Activated T-cell treated with anti-CD3 and anti-CD28 coated beads, Interleukin-2, amount 50 U/mL, for 48 hours (primary cell): ENCODE measurements around the gene ADNP.
"Not testable (repeated sequence)": the region's sequence is repeated elsewhere in the genome, so short reads cannot be mapped to it uniquely, and the experiment has no call there.

Experiments used
- DNase-seq, 2 experiments: peaks; one replicate each; pipeline ENCODE4 v3.0.0-alpha.2; 2020

Gene ADNP

GRCh38 chr20:50898475-50898874, 32.8 kb downstream of the ADNP start:
- DNase-seq: no peak

GRCh38 chr20:50895111-50895830, 36.0 kb downstream of the ADNP start:
- no peak for DNase-seq

DNA sequence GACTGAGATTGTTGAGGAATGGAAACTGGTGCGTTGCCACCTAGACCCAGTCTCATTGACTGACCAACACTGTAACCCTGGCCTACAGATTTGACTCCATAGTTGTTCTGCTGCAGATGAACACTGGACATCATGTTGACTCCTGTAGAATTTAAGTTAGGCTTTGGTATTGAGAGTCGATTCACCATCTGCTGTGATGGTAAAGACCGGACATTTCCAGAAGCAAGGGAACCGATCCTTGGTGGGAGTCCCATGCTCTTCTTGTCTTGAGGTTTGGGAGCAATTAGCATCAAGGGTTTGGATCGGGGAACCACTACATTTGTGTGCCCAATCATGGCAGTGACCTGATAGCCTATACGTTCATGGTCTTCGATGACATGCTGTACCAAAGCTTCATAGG, 37.6 kb downstream of the ADNP start:
- no peak for DNase-seq

- DNase-seq: peak in 1 of 2 experiments; percentile 22
Measured at GRCh38 chr20:50892394-50892793, 38.8 kb downstream of the ADNP start.

- DNase-seq: peak in 1 of 2 experiments; percentile 19
Measured at GRCh38 chr20:50891138-50891537, 40.1 kb downstream of the ADNP start.

DNA sequence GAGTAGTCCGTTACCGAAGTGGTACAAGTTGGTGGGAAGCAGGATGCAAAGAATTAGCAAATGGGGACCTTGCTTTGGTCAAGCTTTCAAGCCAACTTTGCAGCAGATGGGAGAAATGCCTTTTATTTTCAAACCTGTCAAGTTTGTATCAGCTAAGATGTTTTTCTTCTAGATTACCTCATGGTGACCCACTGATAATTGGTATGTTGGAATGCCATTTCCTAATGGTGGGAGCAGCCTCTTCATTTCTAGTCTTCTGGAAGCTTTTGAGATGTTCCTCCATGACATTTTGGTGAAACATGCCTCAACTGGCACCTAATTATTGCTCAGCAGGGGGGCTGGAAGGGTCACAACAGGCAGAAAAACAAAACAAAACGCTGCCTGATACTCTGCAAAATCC, 43.7 kb downstream of the ADNP start:
- DNase-seq: no peak

DNA sequence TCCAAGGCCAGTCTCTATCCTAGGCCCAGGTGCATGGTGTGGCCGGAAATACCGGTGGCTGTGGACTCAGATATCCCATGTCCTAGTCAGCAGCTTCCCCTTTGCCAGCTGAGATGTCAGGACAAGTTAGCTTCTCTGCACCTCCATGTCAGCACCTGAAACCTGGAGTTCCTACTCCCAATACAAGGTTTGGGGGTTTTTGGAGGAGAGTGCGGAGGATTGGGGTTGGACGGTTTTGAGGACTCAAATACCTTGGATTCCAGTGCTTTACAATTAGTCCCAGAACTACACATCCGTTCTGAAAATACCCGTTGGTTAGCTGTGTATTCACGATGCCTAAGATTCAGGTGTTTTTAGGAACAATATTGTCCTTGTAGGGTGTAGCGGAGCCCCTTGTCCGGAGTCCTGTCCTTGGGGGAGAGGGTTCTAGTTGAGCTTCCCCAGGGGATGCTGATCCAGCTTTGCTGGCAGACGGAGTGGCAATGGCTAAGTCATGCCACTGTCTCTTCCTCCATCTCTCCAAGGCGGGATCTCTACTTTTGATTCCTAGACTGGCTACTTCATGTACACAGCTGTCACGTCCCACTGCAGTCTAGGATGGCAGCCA, 45.0 kb downstream of the ADNP start:
- DNase-seq: no peak

DNA sequence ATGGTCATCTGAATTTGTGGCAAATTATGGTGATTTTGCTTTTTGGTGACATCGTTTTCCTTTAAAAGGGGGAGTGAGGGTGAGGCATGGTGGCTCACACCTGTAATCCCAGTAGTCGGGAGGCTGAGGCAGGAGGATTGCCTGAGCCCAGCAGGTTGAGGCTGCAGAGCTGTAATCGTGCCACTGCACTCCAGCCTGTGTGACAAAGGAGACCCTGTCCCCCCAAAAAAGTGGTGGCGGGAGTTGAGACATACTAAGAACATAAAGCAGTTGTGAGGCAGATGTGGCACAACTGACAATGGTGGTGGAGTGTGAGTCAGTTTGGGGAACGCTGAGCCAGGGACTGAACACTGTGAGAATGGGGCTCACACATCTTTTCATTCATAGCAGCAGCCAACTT, 45.5 kb downstream of the ADNP start:
- no peak for DNase-seq

DNA sequence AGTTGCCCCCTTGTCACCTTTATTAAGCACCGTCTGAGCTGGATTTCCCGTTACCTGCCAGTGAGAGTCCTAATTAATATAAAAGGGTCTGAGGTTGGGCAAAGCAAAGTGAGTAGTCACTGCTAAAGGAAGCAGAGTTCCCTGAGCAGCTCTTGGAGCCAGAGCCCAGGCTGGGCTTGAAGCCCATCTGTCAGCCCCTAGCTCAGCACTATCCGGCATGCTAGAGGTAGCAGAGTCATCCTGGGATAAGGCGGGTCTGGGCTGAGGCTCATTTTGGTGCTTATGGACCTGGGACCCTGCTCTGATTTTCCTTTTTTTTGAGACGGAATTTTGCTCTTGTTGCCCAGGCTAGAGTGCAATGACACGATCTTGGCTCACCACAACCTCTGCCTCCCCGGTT, 46.2 kb downstream of the ADNP start:
- no peak for DNase-seq

- DNase-seq: no peak
Measured at GRCh38 chr20:50883856-50884255, 47.4 kb downstream of the ADNP start.

- not testable (repeated sequence) for DNase-seq
Measured at GRCh38 chr20:50881759-50882424, 49.3 kb downstream of the ADNP start.

DNA sequence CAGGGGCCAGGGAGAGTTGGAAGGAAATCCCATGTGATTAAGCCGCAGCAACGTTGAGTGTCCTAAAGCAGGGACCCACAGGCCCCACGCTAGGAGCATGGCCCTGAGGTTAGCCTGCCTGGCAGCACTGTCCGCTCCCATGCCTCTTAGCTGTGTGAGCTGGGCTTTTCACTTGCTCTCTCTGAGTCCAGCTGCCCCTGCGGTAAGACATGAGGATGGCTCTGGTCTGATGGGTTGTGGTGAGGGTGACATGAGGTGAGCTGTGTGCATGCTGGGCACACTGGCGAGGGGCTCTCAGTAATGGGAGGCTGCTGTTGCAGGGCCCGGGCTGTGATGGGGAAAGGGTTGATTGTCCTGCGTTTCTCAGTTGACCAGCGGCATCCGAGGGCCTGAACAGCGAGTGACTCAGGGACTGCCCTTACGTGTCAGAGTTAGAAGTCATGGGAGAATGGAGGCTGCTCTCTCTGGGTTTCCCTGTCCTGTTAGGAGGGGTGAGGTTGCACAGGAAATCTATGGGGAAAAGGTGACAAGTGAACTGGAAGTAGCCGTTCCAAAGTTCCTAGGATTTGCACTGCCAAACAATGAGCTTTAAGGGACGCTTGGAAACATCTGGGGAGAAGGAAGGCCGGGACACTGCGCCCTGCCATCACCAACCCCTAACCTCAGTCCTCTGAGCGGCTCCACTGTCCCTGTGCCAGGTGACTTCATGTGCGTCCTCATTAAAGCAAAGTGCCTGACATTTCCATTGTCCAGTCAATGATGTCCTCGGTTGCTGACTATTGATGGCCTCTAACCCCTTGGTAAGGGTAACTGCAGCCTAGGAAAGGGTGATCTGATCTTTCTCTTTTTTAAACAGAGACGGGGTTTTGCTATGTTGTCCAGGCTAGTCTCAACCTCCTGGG, 51.3 kb downstream of the ADNP start:
- DNase-seq: no peak

- no peak for DNase-seq
Measured at GRCh38 chr20:50877232-50877743, 53.9 kb downstream of the ADNP start.

GRCh38 chr20:50876816-50877215, 54.4 kb downstream of the ADNP start:
- no peak for DNase-seq

DNA sequence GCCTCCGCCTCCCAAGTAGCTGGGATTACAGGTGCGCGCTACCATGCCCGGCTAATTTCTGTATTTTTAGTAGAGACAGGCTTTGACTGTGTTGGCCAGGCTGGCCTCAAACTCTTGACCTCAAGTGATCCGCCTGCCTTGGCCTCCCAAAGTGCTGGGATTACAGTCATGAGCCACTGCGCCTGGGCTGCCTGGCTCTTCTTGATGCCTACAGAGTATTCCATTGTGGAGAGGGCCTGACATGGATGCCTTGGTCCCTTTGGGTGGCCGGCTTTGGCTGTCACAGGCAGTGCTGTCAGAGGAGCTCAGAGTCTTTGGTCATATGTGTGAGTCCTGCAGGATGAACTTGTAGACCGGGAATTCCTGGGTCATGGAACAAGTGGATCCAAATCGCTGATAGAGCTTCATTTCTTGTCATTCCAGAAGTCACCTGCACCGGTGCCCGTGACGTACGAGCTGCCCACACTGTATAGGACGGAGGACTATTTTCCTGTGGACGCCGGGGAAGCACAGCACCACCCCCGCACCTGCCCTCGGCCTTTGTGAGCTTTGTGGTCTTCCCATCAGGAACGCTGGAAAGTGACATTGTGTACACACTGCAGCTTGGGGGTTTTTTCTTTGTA, 55.1 kb downstream of the ADNP start:
- DNase-seq: no peak

DNA sequence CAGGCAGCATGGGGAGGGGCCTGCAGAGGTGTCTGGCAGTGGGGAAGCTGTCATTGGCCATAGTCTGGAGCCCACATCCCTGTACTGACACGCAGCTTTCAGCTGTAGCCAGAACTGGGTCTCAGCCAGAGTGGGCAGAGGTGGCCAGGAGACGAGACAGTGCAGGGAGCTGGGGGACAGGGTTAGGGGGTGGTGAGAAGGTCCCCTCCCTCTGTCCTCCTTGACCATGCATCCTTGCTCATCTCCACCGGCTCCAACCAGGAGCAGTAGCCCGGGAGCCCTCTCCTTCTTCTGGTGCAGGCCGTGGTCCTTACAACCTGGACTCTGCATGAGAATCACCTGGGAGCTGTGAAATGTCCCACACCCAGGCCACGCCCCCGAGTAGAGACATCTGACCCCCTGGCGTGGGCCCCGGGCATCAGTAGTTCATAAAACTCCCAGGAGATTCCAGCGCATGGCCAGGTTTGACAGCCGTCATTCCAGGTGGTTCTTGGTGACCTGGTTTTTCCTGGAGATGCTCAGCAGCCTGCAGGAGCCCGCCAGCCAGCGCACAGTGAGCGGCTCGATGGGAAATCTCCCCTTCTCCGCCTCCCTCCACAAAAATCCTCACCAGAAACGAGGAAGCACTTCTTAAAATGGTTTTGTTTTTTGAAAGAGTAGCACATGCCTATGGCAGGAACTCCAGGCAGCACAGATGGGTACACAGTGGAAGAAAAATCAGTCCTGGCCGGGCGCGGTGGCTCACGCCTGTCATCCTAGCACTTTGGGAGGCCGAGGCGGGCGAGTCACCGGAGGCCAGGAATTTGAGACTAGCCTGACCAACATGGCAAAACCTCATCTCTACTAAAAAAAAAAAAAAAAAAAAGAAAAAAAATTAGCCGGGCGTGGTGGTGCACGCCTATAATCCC, 56.2 kb downstream of the ADNP start:
- no peak for DNase-seq

DNA sequence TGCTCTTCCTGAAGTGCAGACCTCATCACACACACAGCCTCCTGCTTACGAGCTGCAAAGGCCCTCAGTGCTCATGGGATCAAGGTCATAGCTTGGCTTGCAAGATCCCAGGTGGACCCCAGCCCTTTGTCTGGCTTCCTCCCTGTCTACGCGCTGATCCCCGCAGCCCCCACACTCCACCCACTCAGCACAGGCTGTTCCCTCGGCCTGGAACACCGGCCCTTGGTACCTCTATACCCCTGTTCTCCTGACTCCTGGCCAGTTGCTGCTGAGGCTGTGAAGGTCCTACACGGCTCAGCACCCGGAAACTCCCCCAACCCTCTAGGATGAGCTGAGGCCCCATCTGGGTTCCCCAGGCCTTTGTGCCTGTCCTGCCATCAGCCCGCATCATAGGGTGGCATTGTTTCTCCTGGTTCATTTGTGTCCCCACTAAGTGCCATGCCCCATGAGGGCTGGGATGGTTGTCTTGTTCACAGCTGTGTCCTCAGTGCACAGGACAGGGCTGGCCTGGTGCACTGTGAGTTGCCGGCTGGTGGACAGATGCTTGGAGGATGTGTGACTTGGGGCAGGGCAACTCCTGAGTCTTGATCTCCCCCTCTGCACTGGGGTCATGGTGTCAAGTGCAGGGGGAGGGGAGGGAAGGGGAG, 57.0 kb downstream of the ADNP start:
- no peak for DNase-seq

DNA sequence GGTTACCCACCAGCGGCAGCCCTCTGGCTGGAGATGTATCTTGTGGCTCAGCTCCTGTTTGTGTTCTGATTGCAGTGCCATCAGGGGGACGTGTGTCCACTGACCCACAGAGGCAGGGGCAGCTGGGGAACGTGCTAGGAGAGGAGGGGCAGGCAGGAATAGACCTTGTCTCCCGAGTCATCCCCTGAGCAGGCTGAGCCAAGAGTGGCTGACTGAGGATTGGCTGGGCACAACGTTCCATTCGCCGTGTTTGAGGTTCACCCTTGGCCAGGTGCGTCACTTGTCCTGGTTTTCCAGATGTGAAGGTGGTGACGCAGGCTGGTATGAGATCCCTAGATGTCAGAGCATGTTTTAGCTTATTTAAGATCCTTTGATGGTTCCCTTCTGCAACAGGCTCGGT, 57.7 kb downstream of the ADNP start:
- DNase-seq: no peak

GRCh38 chr20:50872560-50873425, 58.4 kb downstream of the ADNP start:
- DNase-seq: no peak
